ENCODE results near the gene ARMCX5. TPM values are rescaled to one million over a fixed set of nuclear protein-coding genes. Genes with fewer than 3 reads are reported as not detected.

The ARMCX5 gene
- total and polyA plus RNA-seq, 2 donors (not counting 1 experiment from before 2014, with no cell fraction given), result 12.4 TPM

GRCh38 chrX:102652031-102652688 lies 52.8 kb downstream of the ARMCX5 start:
- intact Hi-C loops (cut with micrococcal nuclease), result loop anchor here (5.0 to 10.0 kb wide), 2 partner anchors 717 to 1245 kb away; partner anchors contain the start of genes GLA, HNRNPH2 and ZMAT1
- peak overlapping the region; percentile 89 for H3K27ac Mint-ChIP-seq
- no peak for TF ChIP-seq EZH2 (IDR thresholded peaks at IDR 0.05; ENCODE audit: borderline replicate concordance, insufficient read depth, low read depth, low read length, poor library complexity, severe bottlenecking)
- peak; percentile 37 for TF ChIP-seq CTCF (IDR thresholded peaks at IDR 0.05)
- no peaks in the 10 kb centered on the region for H3K9me3 ChIP-seq (ENCODE audit: control extremely low read depth in 1 of 3, control insufficient read depth in 2 of 3, insufficient read depth in 1 of 3, low read length in 2 of 3)
- no peaks in the 10 kb centered on the region for H3K4me1 ChIP-seq (ENCODE audit: control insufficient read depth in 2 of 2, insufficient read depth in 2 of 2, low read length in 2 of 2)
- H3K4me3 ChIP-seq (ENCODE audit: control extremely low read depth in 1 of 5, extremely low read depth in 1 of 5, insufficient read depth in 1 of 5, low read depth in 2 of 5, low read length in 4 of 5), result peak overlapping the region; percentile 16 to 71 (median 64)
- WGBS (ENCODE audit: insufficient coverage), result 7% methylated on average over 7 of the region's 22 CpGs
- H3K36me3 ChIP-seq (replicated peaks in 1 of 2; ENCODE audit: control extremely low read depth in 1 of 2, control insufficient read depth in 1 of 2, extremely low read depth in 1 of 2, insufficient read depth in 2 of 2, low read length in 1 of 2), result no peaks in the 10 kb centered on the region
- DNase-seq, result peak; percentile 62
- H3K4me1 Mint-ChIP-seq, result peaks cover 16% of the 10 kb centered on the region
- no peaks in the 10 kb centered on the region for H3K9me3 Mint-ChIP-seq (ENCODE audit: insufficient read depth)
- peak overlapping the region; percentile 79 for H2AFZ ChIP-seq (ENCODE audit: insufficient read depth, low read depth, low read length, poor library complexity, severe bottlenecking)
- ATAC-seq (ENCODE audit: low read depth), result peak; percentile 57
- peak overlapping the region; percentile 87 for H3K4me3 Mint-ChIP-seq
- no peaks in the 10 kb centered on the region for H3K27me3 ChIP-seq (replicated peaks in 1 of 4; ENCODE audit: control extremely low read depth in 1 of 4, control insufficient read depth in 3 of 4, insufficient read depth in 4 of 4, low read length in 3 of 4)
- no peaks in the 10 kb centered on the region for H3K79me2 ChIP-seq (ENCODE audit: control insufficient read depth, insufficient read depth, low read length)
- peak overlapping the region; percentile 83 for H3K4me2 ChIP-seq (replicated peaks; ENCODE audit: low read depth, low read length, poor library complexity, severe bottlenecking)
- H3K9ac ChIP-seq (ENCODE audit: low read length), result peak overlapping the region; percentile 76
- H4K20me1 ChIP-seq (ENCODE audit: control insufficient read depth, insufficient read depth, low read length, poor library complexity, severe bottlenecking), result no peaks in the 10 kb centered on the region
- CTCF ChIA-PET, result no interaction called here
- POLR2A ChIA-PET, result no interaction called here
- no peaks in the 10 kb centered on the region for H3K27me3 Mint-ChIP-seq
- peak overlapping the region; percentile 34 to 51 for H3K27ac ChIP-seq (ENCODE audit: low read length in 2 of 2)

Other genes starting within 250 kb of the ARMCX5 start
- gene NXF2B, start 159.5 kb upstream of the ARMCX5 start, total RNA-seq, result not detected in 2 replicates
- not detected in 2 replicates for gene NXF2B, start 159.5 kb upstream of the ARMCX5 start, polyA plus RNA-seq
- not detected in 2 replicates for gene TCP11X2, start 127.7 kb upstream of the ARMCX5 start, total RNA-seq
- gene TCP11X2, start 127.7 kb upstream of the ARMCX5 start, polyA plus RNA-seq, result not detected in 2 replicates
- gene TMSB15A, start 82.8 kb upstream of the ARMCX5 start, total RNA-seq, result not detected in 2 replicates
- gene TMSB15A, start 82.8 kb upstream of the ARMCX5 start, polyA plus RNA-seq, result not detected in 2 replicates
- 22.3 and 22.5 TPM in 2 replicates for gene GPRASP1, start 52.0 kb downstream of the ARMCX5 start, total RNA-seq
- gene GPRASP1, start 52.0 kb downstream of the ARMCX5 start, polyA plus RNA-seq, result 6.3 and 16.2 TPM in 2 replicates
- gene GPRASP2, start 112.9 kb downstream of the ARMCX5 start, total RNA-seq, result 0.59 and 0.63 TPM in 2 replicates
- gene GPRASP2, start 112.9 kb downstream of the ARMCX5 start, polyA plus RNA-seq, result 0.13 and 0.15 TPM in 2 replicates
- 0.89 and 1.9 TPM in 2 replicates for gene GPRASP3, start 121.2 kb downstream of the ARMCX5 start, total RNA-seq
- gene GPRASP3, start 121.2 kb downstream of the ARMCX5 start, polyA plus RNA-seq, result 0.20 and 0.28 TPM in 2 replicates

All from B cell (primary cell).